Loucy (cell line): ENCODE data around the gene CAMK2G.

Experiments used
- H2AFZ ChIP-seq: fragments of 200-600 bp; sonication (generic); 2 replicates; pipeline ENCODE4 v1.6.0; 2016; ENCODE audit warnings: antibody characterized with exemption, mild to moderate bottlenecking, low read length, moderate library complexity
- H3F3A ChIP-seq: fragments of 200-600 bp; 2 replicates; pipeline ENCODE4 v1.6.0; 2016; ENCODE audit warnings: antibody characterized with exemption, low read depth, mild to moderate bottlenecking
- H3K27me3 ChIP-seq: fragments of 200-600 bp; sonication (generic); 2 replicates; pipeline ENCODE4 v1.6.1; 2014; ENCODE audit warnings: low read length, mild to moderate bottlenecking; ENCODE audit not compliant: insufficient read depth, poor library complexity, severe bottlenecking
- H3K36me3 ChIP-seq: fragments of 200-600 bp; sonication (generic); 2 replicates; pipeline ENCODE4 v1.6.1; 2016; ENCODE audit warnings: low read length; ENCODE audit not compliant: insufficient read depth
- H3K4me1 ChIP-seq: fragments of 200-600 bp; sonication (generic); 2 replicates; pipeline ENCODE4 v1.5.1; 2014; ENCODE audit warnings: low read length, mild to moderate bottlenecking; ENCODE audit not compliant: insufficient read depth, poor library complexity, severe bottlenecking
- H3K4me2 ChIP-seq: fragments of 200-600 bp; sonication (generic); 2 replicates; pipeline ENCODE4 v1.6.0; 2014; ENCODE audit warnings: antibody characterized with exemption, low read length, low read depth, mild to moderate bottlenecking; ENCODE audit not compliant: poor library complexity, severe bottlenecking
- H3K4me3 ChIP-seq: fragments of 200-600 bp; sonication (generic); 2 replicates; pipeline ENCODE4 v1.5.1; 2014; ENCODE audit warnings: low read length, mild to moderate bottlenecking, mixed read lengths; ENCODE audit not compliant: poor library complexity, severe bottlenecking
- H3K79me2 ChIP-seq: fragments of 200-600 bp; sonication (generic); 2 replicates; pipeline ENCODE4 v1.6.1; 2014; ENCODE audit warnings: low read length; ENCODE audit not compliant: insufficient read depth
- H3K9ac ChIP-seq: fragments of 200-600 bp; sonication (generic); 2 replicates; pipeline ENCODE4 v1.6.0; 2014; ENCODE audit warnings: mild to moderate bottlenecking, low read depth, low read length, moderate library complexity; ENCODE audit not compliant: poor library complexity, severe bottlenecking
- H3K9me2 ChIP-seq: fragments of 200-600 bp; sonication (generic); replicated peaks from 2 replicates; pipeline ENCODE4 v1.6.1; 2016; ENCODE audit warnings: low read depth, low read length, mixed read lengths
- H3K9me3 ChIP-seq: fragments of 200-600 bp; sonication (generic); 2 replicates; pipeline ENCODE4 v1.6.1; 2014; ENCODE audit warnings: mild to moderate bottlenecking, antibody characterized with exemption, low read length, low read depth; ENCODE audit not compliant: insufficient read depth
- H4K20me1 ChIP-seq: fragments of 200-600 bp; sonication (generic); 2 replicates; pipeline ENCODE4 v1.6.0; 2014; ENCODE audit warnings: antibody characterized with exemption, low read length, mild to moderate bottlenecking; ENCODE audit not compliant: insufficient read depth, poor library complexity, severe bottlenecking
- EZH2phosphoT487 ChIP-seq: fragments of 200-600 bp; IDR thresholded peaks from 2 replicates; pipeline ENCODE4 v1.6.1; 2018; ENCODE audit warnings: antibody characterized with exemption, mild to moderate bottlenecking, moderate library complexity, borderline replicate concordance
- TF ChIP-seq, protein P1 (sequence below): fragments of 200-600 bp; sonication (generic); conservative IDR thresholded peaks from 2 replicates; pipeline ENCODE4 v1.5.1; 2014; ENCODE audit warnings: mild to moderate bottlenecking, antibody characterized with exemption, low read length

Gene CAMK2G

GRCh38 chr10:73877533-73878160 is 3.3 kb upstream of the CAMK2G start:
- Histone ChIP-seq H3K9me3 (no peaks in the 10 kb centered on the region), H3K27me3 (no peaks in the 10 kb centered on the region), H3K4me3 (no peak overlapping the region), H3K36me3 (no peaks in the 10 kb centered on the region), H3K79me2 (peaks cover 17% of the 10 kb centered on the region), H3K9ac (no peak overlapping the region), H4K20me1 (peaks cover 8% of the 10 kb centered on the region), H3K4me2 (no peak overlapping the region), H3K4me1 (peaks cover 18% of the 10 kb centered on the region), H2AFZ (no peak overlapping the region; the same call in 1 of the 2 replicates), H3F3A (no peaks in the 10 kb centered on the region), H3K9me2 (no peaks in the 10 kb centered on the region)
- TF ChIP-seq, protein P1, sequence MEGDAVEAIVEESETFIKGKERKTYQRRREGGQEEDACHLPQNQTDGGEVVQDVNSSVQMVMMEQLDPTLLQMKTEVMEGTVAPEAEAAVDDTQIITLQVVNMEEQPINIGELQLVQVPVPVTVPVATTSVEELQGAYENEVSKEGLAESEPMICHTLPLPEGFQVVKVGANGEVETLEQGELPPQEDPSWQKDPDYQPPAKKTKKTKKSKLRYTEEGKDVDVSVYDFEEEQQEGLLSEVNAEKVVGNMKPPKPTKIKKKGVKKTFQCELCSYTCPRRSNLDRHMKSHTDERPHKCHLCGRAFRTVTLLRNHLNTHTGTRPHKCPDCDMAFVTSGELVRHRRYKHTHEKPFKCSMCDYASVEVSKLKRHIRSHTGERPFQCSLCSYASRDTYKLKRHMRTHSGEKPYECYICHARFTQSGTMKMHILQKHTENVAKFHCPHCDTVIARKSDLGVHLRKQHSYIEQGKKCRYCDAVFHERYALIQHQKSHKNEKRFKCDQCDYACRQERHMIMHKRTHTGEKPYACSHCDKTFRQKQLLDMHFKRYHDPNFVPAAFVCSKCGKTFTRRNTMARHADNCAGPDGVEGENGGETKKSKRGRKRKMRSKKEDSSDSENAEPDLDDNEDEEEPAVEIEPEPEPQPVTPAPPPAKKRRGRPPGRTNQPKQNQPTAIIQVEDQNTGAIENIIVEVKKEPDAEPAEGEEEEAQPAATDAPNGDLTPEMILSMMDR: no peak
- TF ChIP-seq EZH2phosphoT487: no peak

GRCh38 chr10:73876971-73877370 is 2.6 kb upstream of the CAMK2G start:
- Histone ChIP-seq H3K9me2 (no peaks in the 10 kb centered on the region), H4K20me1 (peaks cover 14% of the 10 kb centered on the region), H3K36me3 (no peaks in the 10 kb centered on the region), H3K79me2 (peaks cover 23% of the 10 kb centered on the region), H3K4me3 (no peak overlapping the region), H3K27me3 (no peaks in the 10 kb centered on the region), H3K9ac (no peak overlapping the region), H3K9me3 (no peaks in the 10 kb centered on the region), H3K4me1 (peaks cover 25% of the 10 kb centered on the region), H3F3A (no peaks in the 10 kb centered on the region), H3K4me2 (no peak overlapping the region), H2AFZ (no peak overlapping the region; the same call in 1 of the 2 replicates)
- no peak for TF ChIP-seq EZH2phosphoT487
- TF ChIP-seq, protein P1: no peak

- peaks cover 29% of the 10 kb centered on the region for H3K4me1 ChIP-seq
- no peak overlapping the region for H3K4me3 ChIP-seq
- no peak overlapping the region for H2AFZ ChIP-seq
- no peaks in the 10 kb centered on the region for H3K36me3 ChIP-seq
- H3F3A ChIP-seq: no peaks in the 10 kb centered on the region
- H3K9me2 ChIP-seq: no peaks in the 10 kb centered on the region
- H4K20me1 ChIP-seq: peaks cover 18% of the 10 kb centered on the region
- H3K4me2 ChIP-seq: no peak overlapping the region
- TF ChIP-seq, protein P1: no peak
- no peak for TF ChIP-seq EZH2phosphoT487
- H3K79me2 ChIP-seq: peaks cover 27% of the 10 kb centered on the region
- H3K9me3 ChIP-seq: no peaks in the 10 kb centered on the region
- no peaks in the 10 kb centered on the region for H3K27me3 ChIP-seq
- no peak overlapping the region for H3K9ac ChIP-seq
These were observed 2.2 kb upstream of the CAMK2G start for GRCh38 chr10:73876566-73876965.
